Measurements from ENCODE around the gene PIK3C2B. TPM values are rescaled to one million over a fixed set of nuclear protein-coding genes. Genes with fewer than 3 reads are reported as not detected.

The PIK3C2B gene
- total and polyA plus RNA-seq, 2 of the 8 experiments (the other 6 are each of a cell fraction or from before 2014, with no cell fraction given) = 20.4 to 36.7 TPM

GRCh38 chr1:204466416-204467405, 27.9 kb downstream of the PIK3C2B start (continued):
- TF ChIP-seq, protein P1, sequence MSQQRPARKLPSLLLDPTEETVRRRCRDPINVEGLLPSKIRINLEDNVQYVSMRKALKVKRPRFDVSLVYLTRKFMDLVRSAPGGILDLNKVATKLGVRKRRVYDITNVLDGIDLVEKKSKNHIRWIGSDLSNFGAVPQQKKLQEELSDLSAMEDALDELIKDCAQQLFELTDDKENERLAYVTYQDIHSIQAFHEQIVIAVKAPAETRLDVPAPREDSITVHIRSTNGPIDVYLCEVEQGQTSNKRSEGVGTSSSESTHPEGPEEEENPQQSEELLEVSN (IDR thresholded peaks at IDR 0.05) = no peak
- TF ChIP-seq RBBP5 (IDR thresholded peaks at IDR 0.05; ENCODE audit: borderline replicate concordance, low read depth, low read length) = no peak
